HepG2 (cell line): ENCODE results near the gene ATG9A.

Experiments used
- CTCF ChIP-seq: sonication (generic); formaldehyde crosslinking; IDR thresholded peaks from 2 replicates; pipeline ENCODE4 v1.5.0; 2020; ENCODE audit warnings: mild to moderate bottlenecking, missing genetic modification reagents, moderate library complexity
- EP300 ChIP-seq, 3 experiments: sonication (generic) in 1 of 3; formaldehyde crosslinking in 1 of 3; IDR thresholded peaks; 2 replicates each; pipeline versions ENCODE4 v1.5.1 to v1.6.1; 2011 to 2020; ENCODE audit warnings: low read depth in 2 of 3, low read length in 2 of 3, borderline replicate concordance in 1 of 3, improper control_type of control experiment in 1 of 3, mild to moderate bottlenecking in 1 of 3, missing genetic modification reagents in 1 of 3, moderate library complexity in 1 of 3
- POLR2A ChIP-seq, 2 experiments: IDR thresholded peaks; 2 replicates each; pipeline ENCODE4 v1.6.1; 2011; ENCODE audit warnings: low read depth in 2 of 2, low read length in 2 of 2, mild to moderate bottlenecking in 1 of 2, moderate library complexity in 1 of 2; ENCODE audit not compliant: insufficient read depth in 1 of 2
- ZNF160 ChIP-seq: sonication (generic); formaldehyde crosslinking; IDR thresholded peaks from 2 replicates; pipeline ENCODE4 v1.8.0; 2022; ENCODE audit warnings: mild to moderate bottlenecking, inconsistent platforms, missing genetic modification reagents
- ZNF30 ChIP-seq: sonication (generic); formaldehyde crosslinking; IDR thresholded peaks from 2 replicates; pipeline ENCODE4 v1.5.0; 2020; ENCODE audit warnings: mild to moderate bottlenecking, missing genetic modification reagents
- ZNF331 ChIP-seq: sonication (generic); formaldehyde crosslinking; IDR thresholded peaks from 2 replicates; pipeline ENCODE4 v1.4.0; 2020; ENCODE audit warnings: missing genetic modification reagents
- ZSCAN22 ChIP-seq: sonication (generic); formaldehyde crosslinking; IDR thresholded peaks from 2 replicates; pipeline ENCODE4 v1.4.0; 2020; ENCODE audit warnings: mild to moderate bottlenecking, missing genetic modification reagents
- ZSCAN30 ChIP-seq: sonication (generic); formaldehyde crosslinking; IDR thresholded peaks from 2 replicates; pipeline ENCODE4 v1.5.0; 2020; ENCODE audit warnings: mild to moderate bottlenecking, missing genetic modification reagents

DNA sequence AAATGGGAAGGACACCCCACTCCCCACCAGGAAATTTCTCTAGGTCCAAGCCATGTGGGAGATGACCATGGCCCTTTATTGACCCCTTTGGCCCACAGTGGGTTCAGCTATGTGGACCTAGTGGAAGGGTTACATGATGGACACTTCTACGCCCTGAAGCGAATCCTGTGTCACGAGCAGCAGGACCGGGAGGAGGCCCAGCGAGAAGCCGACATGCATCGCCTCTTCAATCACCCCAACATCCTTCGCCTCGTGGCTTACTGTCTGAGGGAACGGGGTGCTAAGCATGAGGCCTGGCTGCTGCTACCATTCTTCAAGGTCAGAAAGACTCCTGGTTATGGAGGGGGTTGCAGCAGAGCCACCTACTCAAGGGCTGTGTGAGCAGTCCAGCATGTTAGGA lies 17.1 kb upstream of the ATG9A start:
- TF ChIP-seq ZNF331 (CRISPR knock-in tag) = no peak
- no peak for TF ChIP-seq CTCF
- no peak for TF ChIP-seq ZSCAN22 (CRISPR knock-in tag)
- TF ChIP-seq POLR2A (IDR thresholded peaks at IDR 0.05; ENCODE audit: insufficient read depth in 1 of 2, low read depth in 2 of 2, low read length in 2 of 2) = no peak
- no peak for TF ChIP-seq ZNF30 (CRISPR knock-in tag)
- no peak for TF ChIP-seq ZNF160
- no peak for TF ChIP-seq ZSCAN30 (CRISPR knock-in tag)
- TF ChIP-seq EP300 (IDR thresholded peaks at IDR 0.05; ENCODE audit: low read depth in 2 of 2, low read length in 2 of 2) = no peak
- TF ChIP-seq EP300 (CRISPR knock-in tag; IDR thresholded peaks at IDR 0.05; ENCODE audit: borderline replicate concordance) = no peak
